OCI-LY1 (cell line): ENCODE results near the gene GALNT18.

ENCODE experiments used
- H2AFZ ChIP-seq: fragments of 200-600 bp; sonication (generic), shearing (Covaris generic); 2 replicates; pipeline ENCODE4 v1.6.0; 2014; ENCODE audit warnings: antibody characterized with exemption, mild to moderate bottlenecking, low read length
- H3F3A ChIP-seq: fragments of 200-600 bp; sonication (generic), shearing (Covaris generic); 2 replicates; pipeline ENCODE4 v1.6.0; 2014; ENCODE audit warnings: mild to moderate bottlenecking, antibody characterized with exemption, low read length, moderate library complexity; ENCODE audit not compliant: insufficient read depth
- H3K27ac ChIP-seq: fragments of 200-600 bp; sonication (generic); 2 replicates; pipeline ENCODE4 v1.5.1; 2014; ENCODE audit warnings: low read length, mixed run types, mild to moderate bottlenecking, low read depth; ENCODE audit not compliant: poor library complexity, severe bottlenecking
- H3K27me3 ChIP-seq: fragments of 200-600 bp; sonication (generic); 2 replicates; pipeline ENCODE4 v1.6.0; 2014; ENCODE audit warnings: antibody characterized with exemption, mild to moderate bottlenecking, low read length, moderate library complexity; ENCODE audit not compliant: insufficient read depth
- H3K36me3 ChIP-seq: fragments of 200-600 bp; sonication (generic); 2 replicates; pipeline ENCODE4 v1.6.1; 2014; ENCODE audit warnings: mild to moderate bottlenecking, antibody characterized with exemption, low read length, moderate library complexity, mixed read lengths; ENCODE audit not compliant: insufficient read depth
- H3K4me1 ChIP-seq: fragments of 200-600 bp; sonication (generic); 2 replicates; pipeline ENCODE4 v1.5.1; 2014; ENCODE audit warnings: mild to moderate bottlenecking, low read length, moderate library complexity; ENCODE audit not compliant: insufficient read depth, severe bottlenecking
- H3K4me2 ChIP-seq: fragments of 200-600 bp; sonication (generic), shearing (Covaris generic); 2 replicates; pipeline ENCODE4 v1.6.1; 2014; ENCODE audit warnings: low read length
- H3K4me3 ChIP-seq: fragments of 200-600 bp; sonication (generic); 2 replicates; pipeline ENCODE4 v1.5.1; 2014; ENCODE audit warnings: low read length, low read depth, mild to moderate bottlenecking, mixed read lengths; ENCODE audit not compliant: poor library complexity, severe bottlenecking
- H3K79me2 ChIP-seq: fragments of 200-600 bp; shearing (Covaris generic); 2 replicates; pipeline ENCODE4 v1.6.1; 2016; ENCODE audit warnings: mixed run types, low read length, mixed read lengths; ENCODE audit not compliant: insufficient read depth
- H3K9ac ChIP-seq: fragments of 200-600 bp; sonication (generic), shearing (Covaris generic); 2 replicates; pipeline ENCODE4 v1.6.1; 2014; ENCODE audit warnings: mild to moderate bottlenecking, low read length, mixed read lengths
- H3K9me2 ChIP-seq: fragments of 200-600 bp; sonication (generic), shearing (Covaris generic); 2 replicates; pipeline ENCODE4 v1.6.1; 2014; ENCODE audit warnings: low read depth, mild to moderate bottlenecking, low read length, mixed read lengths
- H3K9me3 ChIP-seq: fragments of 200-600 bp; shearing (Covaris generic); 2 replicates; pipeline ENCODE4 v1.6.1; 2014; ENCODE audit warnings: low read length, mixed read lengths
- H4K20me1 ChIP-seq: fragments of 200-600 bp; sonication (generic), shearing (Covaris generic); 2 replicates; pipeline ENCODE4 v1.6.0; 2016; ENCODE audit warnings: mild to moderate bottlenecking, low read length; ENCODE audit not compliant: insufficient read depth
- CTCF ChIP-seq: fragments of 200-600 bp; sonication (generic), shearing (Covaris generic); IDR thresholded peaks from 2 replicates; pipeline ENCODE4 v1.5.1; 2017; ENCODE audit warnings: mild to moderate bottlenecking, antibody characterized with exemption, low read length, moderate library complexity, mixed read lengths
- EZH2 ChIP-seq: fragments of 200-600 bp; sonication (generic), shearing (Covaris generic); IDR thresholded peaks from 2 replicates; pipeline ENCODE4 v1.8.0; 2017; ENCODE audit warnings: borderline replicate concordance, mixed run types, mild to moderate bottlenecking, antibody characterized with exemption, low read length, moderate library complexity, mixed read lengths

Gene GALNT18

GRCh38 chr11:11493698-11494097 lies 128.1 kb downstream of the GALNT18 start:
- Histone ChIP-seq H2AFZ (no peak overlapping the region), H3K4me2 (no peak overlapping the region), H4K20me1 (no peaks in the 10 kb centered on the region), H3F3A (no peaks in the 10 kb centered on the region), H3K9me2 (no peaks in the 10 kb centered on the region), H3K36me3 (no peaks in the 10 kb centered on the region), H3K27me3 (no peaks in the 10 kb centered on the region), H3K4me3 (no peak overlapping the region), H3K79me2 (no peaks in the 10 kb centered on the region), H3K9ac (no peak overlapping the region), H3K9me3 (no peaks in the 10 kb centered on the region), H3K4me1 (no peaks in the 10 kb centered on the region), H3K27ac (no peak overlapping the region)
- TF ChIP-seq EZH2 (no peak), CTCF (no peak)

- no peaks in the 10 kb centered on the region for H3K79me2 ChIP-seq
- H3F3A ChIP-seq = no peaks in the 10 kb centered on the region
- H3K9me2 ChIP-seq = no peaks in the 10 kb centered on the region
- no peak overlapping the region for H3K4me2 ChIP-seq
- no peaks in the 10 kb centered on the region for H3K4me1 ChIP-seq
- no peak overlapping the region for H2AFZ ChIP-seq
- no peaks in the 10 kb centered on the region for H3K27me3 ChIP-seq
- H4K20me1 ChIP-seq = no peaks in the 10 kb centered on the region
- H3K36me3 ChIP-seq = no peaks in the 10 kb centered on the region
- TF ChIP-seq EZH2 (no peak), CTCF (no peak)
- no peaks in the 10 kb centered on the region for H3K9me3 ChIP-seq
- H3K9ac ChIP-seq = no peak overlapping the region
- H3K27ac ChIP-seq = no peak overlapping the region
- H3K4me3 ChIP-seq = no peak overlapping the region
Observed at GRCh38 chr11:11491589-11491988, 130.2 kb downstream of the GALNT18 start.

- H3K4me2 ChIP-seq = no peak overlapping the region
- no peaks in the 10 kb centered on the region for H3F3A ChIP-seq
- no peaks in the 10 kb centered on the region for H3K79me2 ChIP-seq
- H3K9ac ChIP-seq = no peak overlapping the region
- no peaks in the 10 kb centered on the region for H3K9me2 ChIP-seq
- H3K4me1 ChIP-seq = no peaks in the 10 kb centered on the region
- no peaks in the 10 kb centered on the region for H4K20me1 ChIP-seq
- no peaks in the 10 kb centered on the region for H3K27me3 ChIP-seq
- no peak overlapping the region for H2AFZ ChIP-seq
- no peak for TF ChIP-seq CTCF
- no peak for TF ChIP-seq EZH2
- H3K36me3 ChIP-seq = no peaks in the 10 kb centered on the region
- H3K4me3 ChIP-seq = no peak overlapping the region
- no peak overlapping the region for H3K27ac ChIP-seq
- H3K9me3 ChIP-seq = no peaks in the 10 kb centered on the region
Observed at GRCh38 chr11:11491014-11491413, 130.8 kb downstream of the GALNT18 start.
